Measurements from ENCODE around the gene LHFPL4. TPM values are rescaled to one million over a fixed set of nuclear protein-coding genes. Genes with fewer than 3 reads are reported as not detected.
A peak's percentile ranks its signal among the peaks of the same experiment; 100 is the strongest.

LHFPL4 gene
- total and polyA plus RNA-seq, 4 donors = 0.08 TPM; not detected in 3

GRCh38 chr3:9583792-9584191, 30.2 kb upstream of the LHFPL4 start:
- TF ChIP-seq SP1 (IDR thresholded peaks at IDR 0.05) = no peak
- TF ChIP-seq, protein P1, sequence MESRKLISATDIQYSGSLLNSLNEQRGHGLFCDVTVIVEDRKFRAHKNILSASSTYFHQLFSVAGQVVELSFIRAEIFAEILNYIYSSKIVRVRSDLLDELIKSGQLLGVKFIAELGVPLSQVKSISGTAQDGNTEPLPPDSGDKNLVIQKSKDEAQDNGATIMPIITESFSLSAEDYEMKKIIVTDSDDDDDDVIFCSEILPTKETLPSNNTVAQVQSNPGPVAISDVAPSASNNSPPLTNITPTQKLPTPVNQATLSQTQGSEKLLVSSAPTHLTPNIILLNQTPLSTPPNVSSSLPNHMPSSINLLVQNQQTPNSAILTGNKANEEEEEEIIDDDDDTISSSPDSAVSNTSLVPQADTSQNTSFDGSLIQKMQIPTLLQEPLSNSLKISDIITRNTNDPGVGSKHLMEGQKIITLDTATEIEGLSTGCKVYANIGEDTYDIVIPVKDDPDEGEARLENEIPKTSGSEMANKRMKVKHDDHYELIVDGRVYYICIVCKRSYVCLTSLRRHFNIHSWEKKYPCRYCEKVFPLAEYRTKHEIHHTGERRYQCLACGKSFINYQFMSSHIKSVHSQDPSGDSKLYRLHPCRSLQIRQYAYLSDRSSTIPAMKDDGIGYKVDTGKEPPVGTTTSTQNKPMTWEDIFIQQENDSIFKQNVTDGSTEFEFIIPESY (IDR thresholded peaks at IDR 0.05) = no peak
- TF ChIP-seq YY1 (IDR thresholded peaks at IDR 0.05) = no peak
- no peak for TF ChIP-seq JUND (IDR thresholded peaks at IDR 0.05)
- no peak for TF ChIP-seq GABPA (IDR thresholded peaks at IDR 0.05 in 1 of 2, conservative IDR thresholded peaks at IDR 0.05 in 1 of 2)
- no peak for TF ChIP-seq RAD21 (IDR thresholded peaks at IDR 0.05)
- TF ChIP-seq, protein P2, sequence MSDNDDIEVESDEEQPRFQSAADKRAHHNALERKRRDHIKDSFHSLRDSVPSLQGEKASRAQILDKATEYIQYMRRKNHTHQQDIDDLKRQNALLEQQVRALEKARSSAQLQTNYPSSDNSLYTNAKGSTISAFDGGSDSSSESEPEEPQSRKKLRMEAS (IDR thresholded peaks at IDR 0.05) = no peak
- no peak for TF ChIP-seq HNF4G (IDR thresholded peaks at IDR 0.05)
- TF ChIP-seq TAF1 (conservative IDR thresholded peaks at IDR 0.05) = no peak
- TF ChIP-seq ATF3 (IDR thresholded peaks at IDR 0.05) = no peak
- TF ChIP-seq NR2F2 (IDR thresholded peaks at IDR 0.05) = no peak
- TF ChIP-seq RXRA (IDR thresholded peaks at IDR 0.05) = no peak
- no peak for TF ChIP-seq EGR1 (IDR thresholded peaks at IDR 0.05; ENCODE audit: low read depth in 2 of 2)
- no peak for TF ChIP-seq REST (IDR thresholded peaks at IDR 0.05)
- no peak for TF ChIP-seq HNF4A (conservative IDR thresholded peaks at IDR 0.05)
- no peak for TF ChIP-seq FOXA2 (IDR thresholded peaks at IDR 0.05)
- no peak for DNase-seq (ENCODE audit: low spot score)
- no peak overlapping the region for H3K4me3 ChIP-seq (ENCODE audit: low read depth in 1 of 3, low read length in 3 of 3)
- no peak overlapping the region for H3K27ac ChIP-seq (ENCODE audit: low read depth in 1 of 2, low read length in 2 of 2)
- no peaks in the 10 kb centered on the region for H3K4me1 ChIP-seq (ENCODE audit: control insufficient read depth in 4 of 4, insufficient read depth in 4 of 4, low read length in 3 of 4)
- H3K27me3 ChIP-seq (ENCODE audit: control insufficient read depth in 4 of 4, insufficient read depth in 4 of 4, low read length in 3 of 4) = no peaks in the 10 kb centered on the region
- H3K9ac ChIP-seq (ENCODE audit: low read depth in 1 of 2, low read length in 2 of 2) = no peak overlapping the region
- no peaks in the 10 kb centered on the region for H3K36me3 ChIP-seq (ENCODE audit: control insufficient read depth in 4 of 4, insufficient read depth in 3 of 4, low read depth in 1 of 4, low read length in 3 of 4)
- peaks cover 2 to 5% (median 3%) of the 10 kb centered on the region in 4 donors for H3K9me3 ChIP-seq (ENCODE audit: control insufficient read depth in 4 of 4, low read length in 3 of 4)
- 73% methylated on average over 1 of the region's 1 CpG for WGBS

GRCh38 chr3:9583371-9583770, 29.7 kb upstream of the LHFPL4 start:
- TF ChIP-seq, protein P2 (IDR thresholded peaks at IDR 0.05) = no peak
- Histone ChIP-seq H3K27me3 (ENCODE audit: control insufficient read depth in 4 of 4, insufficient read depth in 4 of 4, low read length in 3 of 4) (no peaks in the 10 kb centered on the region), H3K4me3 (ENCODE audit: low read depth in 1 of 3, low read length in 3 of 3) (peak overlapping the region in 1 of 3 donors; percentile 59), H3K36me3 (ENCODE audit: control insufficient read depth in 4 of 4, insufficient read depth in 3 of 4, low read depth in 1 of 4, low read length in 3 of 4) (no peaks in the 10 kb centered on the region), H3K4me1 (ENCODE audit: control insufficient read depth in 4 of 4, insufficient read depth in 4 of 4, low read length in 3 of 4) (no peaks in the 10 kb centered on the region), H3K9ac (ENCODE audit: low read depth in 1 of 2, low read length in 2 of 2) (no peak overlapping the region), H3K9me3 (ENCODE audit: control insufficient read depth in 4 of 4, low read length in 3 of 4) (peaks cover 2 to 5% (median 3%) of the 10 kb centered on the region in 4 donors), H3K27ac (ENCODE audit: low read depth in 1 of 2, low read length in 2 of 2) (no peak overlapping the region)
- WGBS = 77% methylated on average over 3 of the region's 3 CpGs
- DNase-seq (ENCODE audit: low spot score) = no peak

Measured in liver (tissue), 9 donors.